Caki2 (cell line): Measurements from ENCODE around the gene WNT3A. TPM values are rescaled to one million over a fixed set of nuclear protein-coding genes. Genes with fewer than 3 reads are reported as not detected.

Experiments used
- DNase-seq: peaks from one replicate; pipeline ENCODE4 v3.0.0-alpha.2; 2015; ENCODE audit warnings: low read depth
- in situ Hi-C: cut with HindIII; loops from 2 replicates; pipeline ENCODE4 v1.10.0; 2016; ENCODE audit warnings: low sequenced_read_pairs, low pct_unique_long_range_greater_than_20kb, mixed read lengths
- total RNA-seq: library from RNA; depleted of rRNA; stranded (reverse); fragments of >200 nt; shearing (Covaris generic); gene quantifications from 2 replicates; pipeline ENCODE4 v1.2.3, GENCODE V29; 2014; ENCODE audit warnings: low replicate concordance

Gene WNT3A
- total RNA-seq, 1 experiment from 2014 or later = not detected

DNA sequence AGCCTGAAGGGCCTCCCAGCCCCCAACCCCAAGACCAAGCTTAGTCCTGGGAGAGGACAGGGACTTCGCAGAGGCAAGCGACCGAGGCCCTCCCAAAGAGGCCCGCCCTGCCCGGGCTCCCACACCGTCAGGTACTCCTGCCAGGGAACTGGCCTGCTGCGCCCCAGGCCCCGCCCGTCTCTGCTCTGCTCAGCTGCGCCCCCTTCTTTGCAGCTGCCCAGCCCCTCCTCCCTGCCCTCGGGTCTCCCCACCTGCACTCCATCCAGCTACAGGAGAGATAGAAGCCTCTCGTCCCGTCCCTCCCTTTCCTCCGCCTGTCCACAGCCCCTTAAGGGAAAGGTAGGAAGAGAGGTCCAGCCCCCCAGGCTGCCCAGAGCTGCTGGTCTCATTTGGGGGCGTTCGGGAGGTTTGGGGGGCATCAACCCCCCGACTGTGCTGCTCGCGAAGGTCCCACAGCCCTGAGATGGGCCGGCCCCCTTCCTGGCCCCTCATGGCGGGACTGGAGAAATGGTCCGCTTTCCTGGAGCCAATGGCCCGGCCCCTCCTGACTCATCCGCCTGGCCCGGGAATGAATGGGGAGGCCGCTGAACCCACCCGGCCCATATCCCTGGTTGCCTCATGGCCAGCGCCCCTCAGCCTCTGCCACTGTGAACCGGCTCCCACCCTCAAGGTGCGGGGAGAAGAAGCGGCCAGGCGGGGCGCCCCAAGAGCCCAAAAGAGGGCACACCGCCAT, 53.8 kb downstream of the WNT3A start:
- no peak for DNase-seq
- in situ Hi-C loops = no loop called here

DNA sequence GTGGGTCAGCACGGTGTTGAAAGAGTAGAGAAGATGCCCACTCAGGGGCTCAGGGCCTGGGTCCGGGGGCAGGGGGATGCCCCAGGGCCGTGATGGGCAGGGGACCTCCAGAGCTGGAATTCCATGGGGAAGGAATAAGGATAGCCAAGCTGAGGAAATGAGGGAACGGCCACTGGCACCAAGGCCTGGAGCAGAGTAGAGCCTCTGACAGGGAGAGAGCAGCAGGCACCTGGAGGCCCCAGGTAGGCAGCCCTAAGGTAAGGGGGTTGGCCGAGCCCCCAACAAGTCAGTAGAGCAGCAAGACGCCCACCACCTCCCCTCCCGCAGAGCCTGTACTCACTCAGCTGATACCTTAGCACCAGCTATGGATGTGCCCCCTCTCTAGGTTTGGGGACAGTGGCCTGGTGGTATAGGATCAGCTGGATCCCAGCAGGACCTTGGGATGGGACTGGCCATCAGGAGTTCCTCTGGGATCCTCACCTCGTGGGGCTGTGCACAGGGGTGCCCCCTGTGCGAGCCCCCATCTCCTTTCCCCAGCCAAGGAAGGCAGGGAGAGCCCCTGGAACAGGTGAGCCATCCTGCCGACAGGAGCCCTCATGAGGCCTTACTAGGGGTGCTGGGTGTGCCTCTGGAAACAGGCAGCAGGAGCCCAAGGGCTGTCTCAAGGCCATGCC, 54.8 kb downstream of the WNT3A start:
- no peak for DNase-seq
- in situ Hi-C loops = no loop called here

DNA sequence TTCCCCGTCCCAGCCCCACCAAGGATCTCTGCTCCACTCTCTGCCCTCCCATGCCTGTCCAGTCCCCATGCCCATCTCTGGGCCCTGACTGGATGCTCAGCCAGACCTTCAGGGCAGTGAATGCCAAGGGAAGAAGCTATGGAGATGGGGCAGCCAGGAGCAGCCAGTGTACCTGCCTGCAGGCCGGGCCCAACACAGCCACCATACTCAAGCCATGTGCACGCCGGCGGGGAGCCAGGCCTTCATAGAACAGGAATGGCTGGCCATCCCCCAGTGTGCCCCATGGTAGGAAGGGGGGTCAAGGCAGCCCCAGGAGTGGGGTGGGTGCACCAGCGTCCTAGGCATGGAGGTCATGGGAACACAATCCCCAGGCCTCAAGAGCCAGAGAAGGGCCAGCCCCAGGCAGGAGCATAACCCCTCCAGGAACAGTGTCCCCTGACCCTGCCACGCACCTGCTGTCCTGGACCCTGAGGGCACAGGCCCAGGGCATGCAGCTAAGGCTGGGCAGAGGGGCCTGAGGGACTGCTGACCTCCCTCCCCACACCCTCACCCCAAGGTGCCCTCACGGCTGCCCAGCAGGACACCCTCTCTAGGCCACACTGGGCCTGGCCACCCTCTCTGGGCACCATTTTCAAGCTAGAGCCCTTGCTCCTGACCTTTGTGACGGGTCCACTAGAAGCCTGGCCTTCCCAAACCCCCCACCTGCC, 55.4 kb downstream of the WNT3A start:
- in situ Hi-C loops = no loop called here
- DNase-seq = no peak

DNA sequence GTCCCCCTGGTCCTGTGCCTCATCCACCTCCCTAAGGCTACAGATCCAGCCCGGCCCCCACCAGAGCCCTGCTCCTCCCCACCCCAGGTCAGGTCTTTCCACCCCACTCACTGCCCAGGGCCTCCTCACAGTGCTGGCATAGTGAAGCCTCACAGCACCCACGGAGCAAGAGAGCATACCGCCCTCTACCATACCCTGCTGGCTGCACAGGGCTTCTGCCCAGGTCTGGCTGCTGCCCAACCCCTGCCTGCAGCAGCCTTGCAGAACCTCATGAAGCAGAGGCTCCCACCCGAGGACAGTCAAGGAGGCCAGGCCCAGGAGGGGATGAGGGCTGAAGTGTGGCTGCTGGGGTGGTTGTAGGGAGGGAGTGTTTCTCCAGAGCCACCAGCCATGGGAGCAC, 56.0 kb downstream of the WNT3A start:
- in situ Hi-C loops = no loop called here

DNA sequence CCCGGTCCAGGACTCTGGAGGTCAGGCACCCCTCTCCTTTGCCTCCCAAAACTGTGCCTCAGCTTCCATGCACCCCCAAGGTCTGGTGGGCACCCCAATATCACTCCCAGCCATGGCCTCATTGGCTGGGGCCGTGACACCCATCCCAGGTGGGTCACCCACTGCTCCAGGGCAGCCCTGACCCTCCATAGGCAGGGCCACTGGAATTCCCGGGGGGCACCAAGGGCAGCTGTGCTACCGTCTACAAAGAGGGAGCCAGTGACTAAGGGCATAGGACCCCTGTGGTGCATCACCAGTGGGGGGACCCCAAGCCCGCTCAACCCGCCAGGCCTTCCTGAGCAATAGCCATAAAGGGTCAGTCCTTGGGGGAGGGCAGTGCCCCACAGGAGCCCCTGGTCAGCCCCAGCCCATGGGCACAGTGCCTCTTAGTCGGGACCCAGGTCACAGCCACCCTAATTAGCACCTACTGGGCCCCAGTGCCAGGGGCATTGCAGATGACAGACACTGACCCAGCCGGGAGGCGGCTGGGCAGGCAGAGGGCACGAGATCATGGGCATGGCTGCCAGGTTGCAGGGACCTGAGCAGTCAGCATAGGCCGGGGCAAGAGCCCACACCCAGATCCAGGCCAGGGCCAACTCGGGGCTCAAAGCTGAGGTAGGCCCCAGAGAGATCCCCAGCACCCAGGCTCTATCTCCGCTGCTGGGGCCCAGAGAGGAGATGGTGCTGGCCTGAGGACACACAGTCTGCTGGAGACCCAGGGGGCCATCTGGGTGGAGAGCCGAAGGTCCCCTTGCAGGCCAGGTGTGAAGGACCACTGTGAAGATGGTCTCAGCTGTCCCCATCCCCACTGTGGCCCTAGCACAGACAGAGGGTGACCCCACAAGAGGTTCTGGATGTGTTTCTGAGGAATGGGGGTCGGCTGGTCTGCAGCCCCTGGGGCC, 56.7 kb downstream of the WNT3A start:
- in situ Hi-C loops = no loop called here
- no peak for DNase-seq

More for the DNA sequence above, 56.0 kb downstream of the WNT3A start:
- no peak for DNase-seq

DNA sequence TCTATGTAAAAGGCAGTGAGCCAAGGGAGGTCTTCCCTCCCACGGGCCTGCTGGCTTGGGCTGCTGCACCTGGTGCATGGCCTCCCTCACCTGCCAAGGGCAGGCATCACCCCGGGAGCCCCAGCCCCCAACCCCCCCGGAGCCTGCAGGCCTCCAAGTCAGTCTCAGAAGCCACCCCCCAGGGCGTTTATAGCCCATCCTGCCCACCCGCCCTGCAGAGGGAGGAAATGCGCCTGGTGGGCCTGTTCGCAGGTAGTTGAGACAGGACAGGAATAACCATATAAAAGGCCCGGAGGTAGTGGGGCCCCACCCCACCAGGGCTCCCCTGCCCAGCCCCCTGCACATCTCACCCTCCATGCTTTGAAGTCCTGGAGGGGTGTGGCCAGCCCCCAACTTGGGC, 57.5 kb downstream of the WNT3A start:
- in situ Hi-C loops = no loop called here
- DNase-seq = no peak

DNA sequence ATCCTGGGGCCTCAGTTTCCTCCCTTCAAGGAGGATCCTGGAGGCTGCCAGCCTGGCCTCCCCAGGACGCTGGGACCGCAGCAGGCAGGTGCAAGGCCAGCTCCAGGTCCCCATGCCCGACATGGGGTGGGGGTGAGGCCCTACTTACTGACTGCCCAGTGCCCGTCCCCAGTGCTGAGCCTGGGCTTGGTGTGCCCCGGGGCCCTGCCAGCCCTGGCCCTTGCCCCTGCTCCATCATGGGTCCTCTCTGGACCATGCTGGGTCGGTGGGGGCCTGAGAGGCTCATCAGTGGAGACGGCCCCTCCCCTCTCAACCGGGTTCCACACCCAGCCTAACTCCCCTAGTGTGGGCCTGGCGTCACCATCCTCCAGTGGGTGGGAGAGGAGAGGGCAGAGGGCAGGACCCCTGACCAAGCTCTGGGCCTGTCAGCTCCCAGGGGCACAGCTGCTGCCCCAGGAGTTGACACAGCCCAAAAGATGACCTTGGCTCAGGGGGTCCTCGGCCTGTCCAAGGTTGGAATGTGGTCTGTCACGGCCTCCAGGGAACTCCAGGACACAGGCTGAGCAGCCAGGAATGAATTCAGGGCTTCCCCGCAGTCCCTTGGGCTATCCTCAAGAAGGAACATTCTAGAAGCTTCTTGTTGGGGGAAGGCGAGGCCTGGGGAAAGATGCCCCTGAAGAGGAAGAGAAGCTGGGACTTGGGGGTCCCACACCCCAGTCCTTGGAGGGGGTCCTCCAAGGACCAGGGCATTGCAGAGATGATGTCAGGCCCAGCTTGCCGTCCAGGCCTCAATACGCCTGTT, 58.1 kb downstream of the WNT3A start:
- in situ Hi-C loops = no loop called here
- no peak for DNase-seq

DNA sequence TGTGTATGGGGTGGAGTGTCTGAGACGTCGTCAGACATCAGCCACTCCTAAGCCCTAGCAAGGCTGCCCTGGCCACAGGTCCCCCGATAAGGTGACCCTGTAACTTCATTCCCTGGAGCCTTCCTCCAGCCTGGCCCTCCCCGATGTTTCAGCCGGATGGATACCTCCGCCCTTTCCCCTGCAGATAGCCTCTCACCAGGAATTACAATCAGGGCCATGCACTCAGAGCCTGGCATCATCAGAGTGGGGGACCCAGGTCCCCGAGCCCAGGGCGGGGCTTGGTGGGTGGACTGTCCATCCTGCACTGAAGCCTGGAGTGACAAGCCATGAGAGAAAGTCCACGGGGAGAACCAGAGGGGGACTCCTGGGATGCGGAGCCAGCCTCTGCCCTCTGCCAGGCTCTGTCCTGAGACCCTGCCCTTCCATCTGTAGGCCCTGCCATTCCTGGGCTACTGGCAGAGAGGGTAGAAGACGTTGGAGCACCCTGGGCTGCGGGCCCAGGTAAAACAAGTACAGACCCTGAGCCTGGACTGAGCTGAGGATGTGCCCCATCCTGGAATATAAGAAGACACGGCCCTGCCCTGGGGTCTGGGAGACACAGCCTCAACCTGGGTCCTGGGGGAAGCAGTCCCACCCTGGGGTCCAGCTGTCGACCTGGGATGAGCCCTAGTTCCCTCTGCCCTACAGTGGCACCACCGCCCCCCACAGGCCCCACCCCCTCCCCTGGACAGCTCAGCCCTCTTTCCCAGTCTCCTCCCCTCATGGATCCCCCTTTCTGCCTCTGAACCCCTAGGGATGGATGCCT, 58.9 kb downstream of the WNT3A start:
- in situ Hi-C loops = no loop called here

DNA sequence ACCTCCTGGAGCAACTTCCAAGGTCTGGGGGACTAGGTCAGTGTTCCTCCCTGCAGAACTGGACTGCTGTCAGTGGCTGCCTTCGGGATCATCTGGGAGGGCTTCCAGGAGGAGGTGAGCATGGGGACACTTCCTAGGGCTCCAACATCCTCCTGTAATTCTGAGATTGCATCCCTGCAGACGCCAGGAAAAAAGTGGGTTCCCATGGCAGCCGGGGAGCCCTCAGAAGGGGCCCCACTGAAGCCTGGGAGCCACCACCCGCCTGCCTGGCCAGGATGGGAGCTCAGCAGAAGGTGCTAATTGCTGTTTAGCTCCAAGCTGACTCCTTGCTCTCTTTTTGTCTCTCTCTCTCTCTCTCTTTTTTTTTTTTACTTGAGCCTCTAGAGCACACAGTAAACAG, 59.6 kb downstream of the WNT3A start:
- in situ Hi-C loops = no loop called here
- no peak for DNase-seq

More for the DNA sequence above, 58.9 kb downstream of the WNT3A start:
- DNase-seq = no peak

DNA sequence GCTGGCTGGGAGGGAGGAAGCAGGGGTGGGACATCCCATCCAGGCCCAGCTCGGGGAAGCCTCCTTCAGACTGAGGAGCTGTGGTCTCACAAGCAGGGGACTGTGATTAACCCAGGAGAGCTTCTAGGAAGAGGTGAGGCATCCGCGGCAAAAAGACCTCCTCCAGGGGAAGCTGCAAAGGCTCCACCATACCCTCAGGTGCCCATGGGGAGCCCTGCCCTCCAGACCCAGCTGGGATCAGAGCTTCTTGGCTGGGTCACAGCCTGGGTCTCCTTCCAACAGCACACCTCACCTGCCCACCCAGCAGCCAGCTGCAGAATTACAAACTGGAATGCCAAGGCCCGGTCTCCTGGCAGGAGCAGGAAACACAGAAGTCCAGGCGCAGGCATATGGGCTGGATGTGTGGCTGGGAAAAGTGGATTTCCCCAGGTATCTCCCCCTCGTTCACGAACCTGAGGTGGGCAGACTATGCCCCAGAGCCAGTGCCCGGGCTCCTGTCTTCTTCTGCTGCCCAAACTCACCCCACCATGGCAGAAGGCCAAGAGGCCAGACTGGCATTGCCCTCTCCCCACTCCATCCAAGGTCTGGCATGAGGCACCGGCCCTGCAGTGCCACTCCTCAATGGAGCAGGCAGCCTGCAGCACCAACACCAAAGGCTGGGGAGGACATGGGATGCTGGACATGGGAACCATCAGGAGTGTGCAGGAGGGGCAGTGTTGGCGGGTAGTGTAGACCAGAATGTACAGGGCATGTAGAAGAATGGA, 60.3 kb downstream of the WNT3A start:
- DNase-seq = no peak
- in situ Hi-C loops = no loop called here

DNA sequence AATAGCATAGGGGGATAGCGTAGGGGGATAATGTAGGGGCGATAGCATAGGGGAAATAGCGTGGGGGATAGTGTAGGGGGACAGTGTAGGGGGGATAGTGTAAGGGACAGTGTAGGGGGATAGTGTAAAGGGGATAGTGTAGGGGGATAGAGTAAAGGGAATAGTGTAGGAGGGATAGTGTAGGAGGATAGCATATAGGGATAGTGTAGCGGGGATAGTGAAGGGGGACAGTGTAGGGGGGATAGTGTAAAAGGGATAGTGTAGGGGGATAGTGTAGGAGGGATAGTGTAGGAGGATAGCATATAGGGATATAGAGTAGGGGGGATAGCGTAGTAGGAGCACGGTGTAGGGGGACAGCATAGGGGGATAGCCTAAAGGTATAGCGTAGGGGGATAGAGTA, 61.6 kb downstream of the WNT3A start:
- DNase-seq = no peak
- in situ Hi-C loops = no loop called here

DNA sequence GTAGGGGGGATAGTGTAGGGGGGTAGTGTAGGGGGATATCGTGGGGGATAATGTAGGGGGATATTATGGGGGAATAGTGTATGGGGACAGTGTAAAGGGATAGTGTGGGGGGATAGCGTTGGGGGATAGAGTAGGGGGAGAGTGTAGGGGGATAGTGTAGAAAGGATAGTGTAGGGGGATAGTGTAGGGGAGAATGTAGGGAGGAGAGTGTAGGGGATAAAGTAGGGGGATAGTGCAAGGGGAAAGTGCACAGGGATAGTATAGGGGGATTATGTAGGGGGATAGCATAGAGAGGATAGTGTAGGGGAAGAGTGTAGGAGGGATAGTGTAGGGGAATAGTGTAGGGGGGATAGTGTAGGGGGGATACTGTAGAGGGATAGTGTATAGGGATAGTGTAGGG, 63.4 kb downstream of the WNT3A start:
- in situ Hi-C loops = no loop called here
- no peak for DNase-seq

DNA sequence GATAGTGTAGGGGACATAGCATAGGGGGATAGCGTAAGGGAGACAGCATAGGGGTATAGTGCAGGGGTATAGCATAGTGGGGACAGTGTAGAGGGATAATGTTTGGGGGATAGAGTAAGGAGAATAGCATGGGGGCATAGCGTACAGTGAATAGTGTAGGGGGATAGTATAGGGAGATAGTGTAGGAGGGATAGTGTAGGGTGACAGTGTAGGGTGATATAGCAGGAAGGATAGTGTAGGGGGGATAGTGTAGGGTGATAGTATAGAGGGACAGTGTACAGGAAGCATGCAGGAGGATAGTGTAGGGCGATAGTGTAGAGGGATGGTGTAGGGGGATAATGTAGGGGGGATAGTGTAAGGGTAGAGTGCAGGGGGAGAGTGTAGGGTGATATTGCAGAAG, 64.1 kb downstream of the WNT3A start:
- DNase-seq = no peak
- in situ Hi-C loops = no loop called here

DNA sequence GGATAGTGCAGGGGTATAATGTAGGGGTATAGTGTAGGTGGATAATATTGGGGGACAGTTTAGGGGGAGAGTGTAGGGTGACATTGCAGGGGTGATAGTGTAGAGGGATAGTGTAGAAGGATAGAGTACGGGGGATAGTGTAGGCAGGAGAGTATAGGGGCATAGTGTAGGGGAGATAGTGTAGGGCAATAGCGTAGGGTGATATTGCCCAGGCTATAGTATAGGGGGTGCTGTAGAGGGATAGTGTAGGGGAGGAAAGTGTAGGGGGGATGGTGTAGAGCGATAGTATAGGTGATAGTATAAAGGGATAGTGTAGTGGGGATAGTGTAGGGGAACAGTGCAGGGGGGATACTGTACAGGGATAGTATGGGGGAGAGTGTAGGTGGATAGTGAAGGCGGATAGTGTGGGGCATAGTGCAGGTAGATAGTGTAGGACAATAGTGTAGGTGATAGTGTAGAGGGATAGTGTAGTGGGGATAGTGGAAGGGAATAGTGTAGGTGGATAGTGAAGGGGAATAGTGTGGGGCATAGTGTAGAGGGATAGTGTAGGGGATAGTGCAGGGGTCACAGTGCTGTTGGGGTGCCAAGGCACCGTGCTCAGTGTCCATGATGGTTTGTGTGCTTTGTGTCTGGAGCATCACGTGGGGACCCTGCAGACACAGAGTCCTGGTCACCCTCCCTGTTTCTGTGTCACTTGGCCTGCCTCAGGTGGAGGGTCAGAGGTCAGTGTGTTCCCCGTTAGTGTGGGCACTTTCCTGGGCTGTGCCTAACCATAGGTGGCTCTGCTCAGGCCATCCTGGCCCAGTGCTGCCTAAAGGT, 65.2 kb downstream of the WNT3A start:
- in situ Hi-C loops = no loop called here
- DNase-seq = no peak

DNA sequence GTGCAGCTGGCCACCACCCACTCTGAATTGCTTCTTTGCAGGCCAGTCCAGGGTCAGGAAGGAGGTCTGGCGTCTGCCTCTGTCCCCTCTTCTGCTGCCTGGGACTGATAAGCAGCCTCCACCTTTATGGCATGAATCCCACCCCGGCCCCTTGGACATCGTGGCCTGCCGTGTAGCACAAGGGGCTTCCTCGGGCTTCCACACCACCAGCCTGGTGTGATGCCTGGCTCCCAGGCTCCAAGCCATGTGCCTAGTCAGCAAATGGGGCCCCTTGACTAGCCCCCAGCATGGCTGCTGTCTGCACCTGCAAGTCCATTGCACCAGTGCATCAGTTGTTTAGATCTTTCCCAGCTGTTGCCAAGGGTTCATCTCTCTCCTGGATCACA, 65.9 kb downstream of the WNT3A start:
- in situ Hi-C loops = no loop called here
- DNase-seq = no peak
